ENCODE data around the gene DOCK6. TPM values are rescaled to one million over a fixed set of nuclear protein-coding genes. Genes with fewer than 3 reads are reported as not detected.

DOCK6 gene
- total RNA-seq, 2 donors from 2014 or later = 45.9 to 86.0 TPM

DNA sequence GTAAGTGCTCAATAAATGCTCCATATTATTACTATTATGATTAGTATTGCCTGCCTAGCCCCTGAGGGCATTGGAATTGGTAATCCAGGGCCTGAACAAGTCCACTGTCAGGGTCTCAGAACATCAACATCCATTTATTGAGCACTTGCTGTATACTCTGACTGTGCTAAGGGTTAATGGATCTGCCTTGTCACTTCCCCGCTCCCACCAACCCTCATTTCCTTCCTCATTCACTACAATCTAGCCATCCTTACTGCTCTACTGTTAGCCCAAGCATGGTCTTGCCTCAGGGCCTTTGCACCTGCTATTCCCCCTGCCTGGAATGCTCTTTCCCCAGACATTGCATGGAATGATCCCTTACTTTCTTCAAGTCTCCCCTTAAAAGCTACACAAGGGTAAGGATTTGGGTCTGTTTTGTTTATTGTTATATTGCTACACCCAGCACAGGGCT lies 35.6 kb downstream of the DOCK6 start:
- TF ChIP-seq, protein P1, sequence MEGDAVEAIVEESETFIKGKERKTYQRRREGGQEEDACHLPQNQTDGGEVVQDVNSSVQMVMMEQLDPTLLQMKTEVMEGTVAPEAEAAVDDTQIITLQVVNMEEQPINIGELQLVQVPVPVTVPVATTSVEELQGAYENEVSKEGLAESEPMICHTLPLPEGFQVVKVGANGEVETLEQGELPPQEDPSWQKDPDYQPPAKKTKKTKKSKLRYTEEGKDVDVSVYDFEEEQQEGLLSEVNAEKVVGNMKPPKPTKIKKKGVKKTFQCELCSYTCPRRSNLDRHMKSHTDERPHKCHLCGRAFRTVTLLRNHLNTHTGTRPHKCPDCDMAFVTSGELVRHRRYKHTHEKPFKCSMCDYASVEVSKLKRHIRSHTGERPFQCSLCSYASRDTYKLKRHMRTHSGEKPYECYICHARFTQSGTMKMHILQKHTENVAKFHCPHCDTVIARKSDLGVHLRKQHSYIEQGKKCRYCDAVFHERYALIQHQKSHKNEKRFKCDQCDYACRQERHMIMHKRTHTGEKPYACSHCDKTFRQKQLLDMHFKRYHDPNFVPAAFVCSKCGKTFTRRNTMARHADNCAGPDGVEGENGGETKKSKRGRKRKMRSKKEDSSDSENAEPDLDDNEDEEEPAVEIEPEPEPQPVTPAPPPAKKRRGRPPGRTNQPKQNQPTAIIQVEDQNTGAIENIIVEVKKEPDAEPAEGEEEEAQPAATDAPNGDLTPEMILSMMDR (IDR thresholded peaks at IDR 0.05) = no peak
- H3K36me3 ChIP-seq = peaks cover 9% of the 10 kb centered on the region
- no peaks in the 10 kb centered on the region for H3K27me3 ChIP-seq
- DNase-seq = no peak
- no peak overlapping the region for H3K27ac ChIP-seq
- no peak overlapping the region for H3K9ac ChIP-seq (ENCODE audit: low read depth in 2 of 2, low read length in 2 of 2)
- no peaks in the 10 kb centered on the region for H3K4me1 ChIP-seq
- no peaks in the 10 kb centered on the region for H3K9me3 ChIP-seq
- no peak overlapping the region for H3K4me3 ChIP-seq
- intact Hi-C loops (cut with DNase I) = no loop called here

DNA sequence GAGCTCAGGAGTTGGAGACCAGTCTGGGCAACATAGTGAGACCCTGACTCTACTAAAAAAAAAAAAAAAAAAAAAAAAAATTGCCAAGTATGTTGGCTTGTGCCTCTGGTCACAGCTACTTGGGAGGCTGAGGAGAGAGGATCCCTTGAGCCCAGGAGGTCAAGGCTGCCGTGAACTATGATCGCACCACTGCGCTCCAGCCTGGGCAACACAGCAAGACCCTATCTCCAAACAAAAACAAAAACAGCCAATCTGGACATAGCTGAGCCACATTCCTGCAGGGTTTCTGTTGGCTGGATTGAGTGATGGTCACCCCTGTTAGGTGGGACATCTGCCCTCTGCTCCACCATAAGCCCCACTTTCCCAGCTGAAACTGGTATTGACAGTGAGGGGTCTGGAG lies 36.5 kb downstream of the DOCK6 start:
- Histone ChIP-seq H3K27me3 (no peaks in the 10 kb centered on the region), H3K36me3 (peaks cover 9% of the 10 kb centered on the region), H3K9ac (ENCODE audit: low read depth in 2 of 2, low read length in 2 of 2) (no peak overlapping the region), H3K4me3 (no peak overlapping the region), H3K27ac (no peak overlapping the region), H3K9me3 (no peaks in the 10 kb centered on the region), H3K4me1 (no peaks in the 10 kb centered on the region)
- TF ChIP-seq, protein P1 (IDR thresholded peaks at IDR 0.05) = no peak
- no peak for DNase-seq
- intact Hi-C loops (cut with DNase I) = no loop called here

DNA sequence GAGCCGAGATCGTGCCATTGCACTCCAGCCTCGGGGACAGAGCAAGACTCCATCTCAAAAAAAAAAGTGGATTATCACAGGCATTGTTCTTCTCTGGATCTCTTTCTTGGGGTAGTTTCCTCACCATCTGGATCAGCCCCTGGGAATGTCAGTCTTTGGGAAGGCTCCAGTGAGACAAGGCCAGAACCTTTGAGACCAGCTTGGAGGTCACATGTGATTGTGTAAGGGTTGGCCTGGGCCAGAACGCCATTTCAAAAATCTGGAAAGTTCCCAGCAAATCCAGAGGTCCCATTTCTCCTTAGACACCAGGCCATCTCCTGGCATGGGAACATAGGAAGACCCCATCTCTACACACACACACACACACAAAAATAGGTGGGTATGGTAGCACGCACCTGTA lies 37.2 kb downstream of the DOCK6 start:
- TF ChIP-seq, protein P1 (IDR thresholded peaks at IDR 0.05) = no peak
- H3K9me3 ChIP-seq = no peaks in the 10 kb centered on the region
- peaks cover 9% of the 10 kb centered on the region for H3K36me3 ChIP-seq
- H3K27ac ChIP-seq = no peak overlapping the region
- intact Hi-C loops (cut with DNase I) = no loop called here
- no peaks in the 10 kb centered on the region for H3K4me1 ChIP-seq
- no peaks in the 10 kb centered on the region for H3K27me3 ChIP-seq
- DNase-seq = no peak
- H3K9ac ChIP-seq (ENCODE audit: low read depth in 2 of 2, low read length in 2 of 2) = no peak overlapping the region
- no peak overlapping the region for H3K4me3 ChIP-seq

DNA sequence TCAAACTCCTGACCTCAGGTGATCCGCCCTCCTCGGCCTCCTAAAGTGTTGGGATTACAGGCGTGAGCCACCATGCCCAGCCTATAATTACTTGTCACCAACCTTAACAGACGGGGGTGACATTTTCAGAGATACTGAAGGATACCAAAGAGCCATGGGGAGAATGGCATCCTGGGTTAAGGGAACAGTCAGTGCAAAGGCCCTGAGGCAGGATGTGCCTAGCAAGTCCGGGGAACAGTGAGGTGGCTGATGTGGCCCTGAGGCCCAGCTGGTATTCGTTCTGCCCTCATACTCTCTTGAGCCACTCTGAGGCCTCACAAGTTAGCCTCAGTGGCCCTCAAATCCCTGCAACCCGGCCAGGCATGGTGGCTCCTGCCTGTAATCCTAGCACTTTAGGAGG lies 37.9 kb downstream of the DOCK6 start:
- no peak overlapping the region for H3K27ac ChIP-seq
- no peaks in the 10 kb centered on the region for H3K9me3 ChIP-seq
- no peak overlapping the region for H3K9ac ChIP-seq (ENCODE audit: low read depth in 2 of 2, low read length in 2 of 2)
- no peaks in the 10 kb centered on the region for H3K4me1 ChIP-seq
- no peak for DNase-seq
- H3K27me3 ChIP-seq = no peaks in the 10 kb centered on the region
- TF ChIP-seq, protein P1 (IDR thresholded peaks at IDR 0.05) = no peak
- no peak overlapping the region for H3K4me3 ChIP-seq
- intact Hi-C loops (cut with DNase I) = no loop called here
- H3K36me3 ChIP-seq = peaks cover 9% of the 10 kb centered on the region

DNA sequence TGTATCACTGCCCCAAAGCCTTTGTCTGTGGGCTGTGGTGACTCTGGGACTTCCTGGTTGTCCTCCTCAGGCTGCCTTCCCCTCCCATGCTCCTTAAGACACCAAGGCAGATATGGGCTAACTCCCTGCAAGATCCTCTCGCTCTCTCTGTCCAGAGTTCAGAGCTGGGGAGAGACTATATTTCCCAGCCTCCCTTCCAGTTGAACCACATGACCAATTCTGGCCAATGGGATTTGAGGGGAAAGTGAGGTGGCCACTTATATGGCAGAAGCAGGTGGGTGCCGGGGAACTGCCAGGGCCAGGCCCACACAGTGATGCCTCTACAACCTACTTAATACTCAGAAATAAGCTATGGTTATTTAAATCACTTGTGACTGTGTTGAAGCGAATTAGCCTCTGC lies 39.1 kb downstream of the DOCK6 start:
- no peaks in the 10 kb centered on the region for H3K4me1 ChIP-seq
- no peak for DNase-seq
- H3K27ac ChIP-seq = no peak overlapping the region
- no peak overlapping the region for H3K4me3 ChIP-seq
- peaks cover 9% of the 10 kb centered on the region for H3K36me3 ChIP-seq
- H3K9ac ChIP-seq (ENCODE audit: low read depth in 2 of 2, low read length in 2 of 2) = no peak overlapping the region
- no peaks in the 10 kb centered on the region for H3K9me3 ChIP-seq
- H3K27me3 ChIP-seq = no peaks in the 10 kb centered on the region
- TF ChIP-seq, protein P1 (IDR thresholded peaks at IDR 0.05) = no peak
- intact Hi-C loops (cut with DNase I) = no loop called here
